DOHH2 (cell line): ENCODE data around the gene S100P.

ENCODE experiments used
- H3F3A ChIP-seq: fragments of 200-600 bp; sonication (generic), shearing (Covaris generic); 2 replicates; pipeline ENCODE4 v1.6.0; 2016; ENCODE audit warnings: antibody characterized with exemption, mild to moderate bottlenecking; ENCODE audit not compliant: control insufficient read depth, insufficient read depth
- H3K27ac ChIP-seq: fragments of 200-600 bp; sonication (generic); 2 replicates; pipeline ENCODE4 v1.5.1; 2014; ENCODE audit warnings: low read depth, mild to moderate bottlenecking, low read length, moderate library complexity
- H3K27me3 ChIP-seq: fragments of 200-600 bp; sonication (generic); 2 replicates; pipeline ENCODE4 v1.6.1; 2014; ENCODE audit warnings: mild to moderate bottlenecking, low read length, mixed read lengths; ENCODE audit not compliant: control insufficient read depth
- H3K36me3 ChIP-seq: fragments of 200-600 bp; sonication (generic); 2 replicates; pipeline ENCODE4 v1.6.1; 2014; ENCODE audit warnings: mild to moderate bottlenecking, low read length, moderate library complexity, mixed read lengths; ENCODE audit not compliant: control insufficient read depth
- H3K4me1 ChIP-seq: fragments of 200-600 bp; sonication (generic); 2 replicates; pipeline ENCODE4 v1.6.1; 2014; ENCODE audit warnings: mild to moderate bottlenecking, low read length, mixed read lengths; ENCODE audit not compliant: control insufficient read depth
- H3K4me2 ChIP-seq: fragments of 200-600 bp; sonication (generic); 2 replicates; pipeline ENCODE4 v1.6.0; 2014; ENCODE audit warnings: mild to moderate bottlenecking, low read length, moderate library complexity
- H3K4me3 ChIP-seq: fragments of 200-600 bp; sonication (generic); 2 replicates; pipeline ENCODE4 v1.5.1; 2014; ENCODE audit warnings: mild to moderate bottlenecking, low read length, mixed read lengths
- H3K79me2 ChIP-seq: fragments of 200-600 bp; sonication (generic); 2 replicates; pipeline ENCODE4 v1.6.1; 2014; ENCODE audit warnings: mild to moderate bottlenecking, low read length, mixed read lengths; ENCODE audit not compliant: control insufficient read depth
- H3K9me2 ChIP-seq: fragments of 200-600 bp; sonication (generic); replicated peaks from 2 replicates; pipeline ENCODE4 v1.6.1; 2014; ENCODE audit warnings: mild to moderate bottlenecking, low read length, mixed read lengths; ENCODE audit not compliant: control insufficient read depth
- H3K9me3 ChIP-seq: fragments of 200-600 bp; sonication (generic); 2 replicates; pipeline ENCODE4 v1.6.1; 2014; ENCODE audit warnings: antibody characterized with exemption, low read length, mixed read lengths; ENCODE audit not compliant: control insufficient read depth, insufficient read depth
- H4K20me1 ChIP-seq: fragments of 200-600 bp; sonication (generic); 2 replicates; pipeline ENCODE4 v1.6.0; 2014; ENCODE audit warnings: low read depth, mild to moderate bottlenecking, antibody characterized with exemption, low read length, moderate library complexity; ENCODE audit not compliant: control insufficient read depth, insufficient read depth
- CTCF ChIP-seq: fragments of 200-600 bp; sonication (generic); IDR thresholded peaks from one replicate; pipeline ENCODE4 v1.5.1; 2014; ENCODE audit warnings: antibody characterized with exemption, mild to moderate bottlenecking, low read depth, low read length; ENCODE audit not compliant: poor library complexity, severe bottlenecking
- EZH2phosphoT487 ChIP-seq: fragments of 200-600 bp; sonication (generic); IDR thresholded peaks from 2 replicates; pipeline ENCODE4 v1.6.1; 2017; ENCODE audit warnings: borderline replicate concordance, mild to moderate bottlenecking, antibody characterized with exemption, low read length, moderate library complexity, mixed read lengths

The S100P gene

GRCh38 chr4:6733358-6734164, 39.9 kb downstream of the S100P start:
- H3K79me2 ChIP-seq = no peaks in the 10 kb centered on the region
- no peaks in the 10 kb centered on the region for H3K9me2 ChIP-seq
- no peaks in the 10 kb centered on the region for H4K20me1 ChIP-seq
- H3F3A ChIP-seq = no peaks in the 10 kb centered on the region
- no peaks in the 10 kb centered on the region for H3K9me3 ChIP-seq
- no peak overlapping the region for H3K4me3 ChIP-seq
- no peaks in the 10 kb centered on the region for H3K4me1 ChIP-seq
- H3K4me2 ChIP-seq = no peak overlapping the region
- H3K27me3 ChIP-seq = no peaks in the 10 kb centered on the region
- TF ChIP-seq EZH2phosphoT487 (no peak), CTCF (no peak)
- no peak overlapping the region for H3K27ac ChIP-seq
- no peaks in the 10 kb centered on the region for H3K36me3 ChIP-seq

DNA sequence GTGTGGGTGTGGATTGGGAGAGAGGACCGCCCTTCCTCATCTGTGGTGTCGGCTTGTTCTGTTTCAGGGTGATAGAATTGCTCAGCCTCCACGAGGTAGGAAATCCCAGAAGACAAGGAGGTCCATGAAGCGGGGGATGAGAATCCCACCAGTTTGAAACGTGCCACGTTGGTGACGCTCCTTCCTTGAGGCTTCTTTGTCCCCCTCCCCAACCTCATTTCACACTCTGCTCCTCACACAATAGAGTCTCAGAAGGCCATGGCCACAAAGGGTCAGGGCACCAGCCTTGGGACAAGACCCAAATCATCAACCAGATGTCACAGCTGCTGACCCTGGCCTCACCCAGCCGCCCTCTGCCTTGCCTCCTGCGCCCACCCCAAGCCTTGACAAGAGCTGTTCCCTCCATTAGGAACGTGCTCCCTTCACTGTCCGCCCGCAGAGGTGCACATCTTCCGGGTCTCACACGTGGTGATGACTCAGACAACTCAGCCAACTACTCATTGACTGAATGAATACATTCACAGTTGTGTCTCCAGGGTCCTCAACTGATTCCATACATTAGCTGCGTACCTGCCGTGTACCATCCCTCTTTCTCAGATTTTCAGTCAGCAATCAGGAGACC, 40.6 kb downstream of the S100P start:
- Histone ChIP-seq H3K4me3 (no peak overlapping the region), H3K27ac (no peak overlapping the region), H3K79me2 (no peaks in the 10 kb centered on the region), H3K4me1 (no peaks in the 10 kb centered on the region), H3K27me3 (no peaks in the 10 kb centered on the region), H3K9me2 (no peaks in the 10 kb centered on the region), H3K36me3 (no peaks in the 10 kb centered on the region), H3K4me2 (no peak overlapping the region), H3F3A (no peaks in the 10 kb centered on the region), H3K9me3 (no peaks in the 10 kb centered on the region), H4K20me1 (no peaks in the 10 kb centered on the region)
- TF ChIP-seq CTCF (no peak), EZH2phosphoT487 (no peak)

DNA sequence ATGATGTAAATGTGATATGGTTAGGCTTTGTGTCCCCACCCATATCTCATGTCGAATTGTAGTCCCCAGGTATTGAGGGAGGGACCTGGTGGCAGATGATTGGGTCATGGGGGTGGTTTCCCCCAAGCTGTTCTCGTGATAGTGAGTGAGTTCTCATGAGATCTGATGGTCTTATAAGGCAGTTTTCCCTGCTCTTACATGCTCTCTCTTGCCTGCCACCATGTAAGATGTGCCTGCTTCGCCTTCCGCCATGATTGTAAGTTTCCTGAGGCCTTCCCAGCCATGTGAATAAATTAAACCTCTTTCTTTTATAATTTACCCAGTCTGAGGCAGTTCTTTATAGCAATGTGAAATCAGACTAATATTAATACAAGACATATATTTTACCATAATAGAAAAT, 46.2 kb downstream of the S100P start:
- H3F3A ChIP-seq = no peaks in the 10 kb centered on the region
- no peak overlapping the region for H3K4me3 ChIP-seq
- TF ChIP-seq EZH2phosphoT487 (no peak), CTCF (no peak)

More for the DNA sequence above, 46.2 kb downstream of the S100P start:
- no peaks in the 10 kb centered on the region for H3K36me3 ChIP-seq
- H3K4me2 ChIP-seq = no peak overlapping the region
- H3K79me2 ChIP-seq = no peaks in the 10 kb centered on the region
- H3K4me1 ChIP-seq = no peaks in the 10 kb centered on the region
- no peaks in the 10 kb centered on the region for H4K20me1 ChIP-seq
- H3K27ac ChIP-seq = no peak overlapping the region
- no peaks in the 10 kb centered on the region for H3K9me3 ChIP-seq
- H3K27me3 ChIP-seq = no peaks in the 10 kb centered on the region
- no peaks in the 10 kb centered on the region for H3K9me2 ChIP-seq
